Measurements from ENCODE around the gene ACBD3. TPM values are rescaled to one million over a fixed set of nuclear protein-coding genes. Genes with fewer than 3 reads are reported as not detected.

ACBD3 gene
- total RNA-seq, 1 donor from 2014 or later, result 58.2 TPM

DNA sequence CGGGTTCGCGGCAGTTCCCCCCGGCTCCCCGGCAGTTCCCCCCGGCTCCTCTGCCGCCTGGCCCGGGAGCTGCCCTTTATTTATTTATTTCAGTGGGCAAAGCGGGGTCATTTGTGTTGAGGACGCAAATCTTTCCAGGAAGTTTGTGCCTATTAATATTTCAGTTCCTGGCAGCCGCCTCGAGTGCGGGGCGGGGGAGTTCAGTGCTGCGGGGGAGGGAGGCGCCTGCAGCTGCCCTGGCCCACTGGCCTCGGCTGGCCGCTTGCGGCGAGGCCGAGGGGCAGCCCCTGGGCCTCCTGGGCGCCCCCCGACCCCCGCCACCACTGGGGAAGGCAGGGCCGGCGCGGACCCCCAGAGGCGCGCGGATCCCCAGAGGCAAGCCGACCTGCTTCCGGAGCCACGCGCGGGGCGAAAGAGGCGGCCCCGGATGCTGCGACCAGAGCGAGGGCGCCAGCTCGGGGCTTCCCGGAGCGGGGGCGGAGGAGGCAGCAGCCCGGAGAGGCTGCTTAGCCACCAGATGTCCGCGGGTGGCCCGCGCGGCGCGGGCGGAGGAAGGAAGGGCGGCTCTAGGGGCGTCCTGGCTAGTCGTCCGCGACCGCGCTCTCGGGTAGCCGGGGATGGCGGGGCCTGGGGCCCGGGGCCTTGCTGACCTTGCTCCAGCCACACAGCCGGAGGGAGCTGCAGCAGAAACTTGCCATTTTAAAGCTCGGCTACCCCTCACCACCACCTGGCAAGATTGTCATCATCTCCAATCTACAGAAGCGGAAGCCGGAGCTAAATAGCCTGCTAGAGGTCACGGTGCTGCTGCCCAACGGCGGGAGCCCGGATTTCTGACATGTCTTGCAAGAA is 76.1 kb downstream of the ACBD3 start:
- Histone ChIP-seq H3K27me3 (ENCODE audit: control insufficient read depth, insufficient read depth, low read length) (no peaks in the 10 kb centered on the region), H3K4me3 (ENCODE audit: low read depth, low read length) (peak overlapping the region; percentile 50), H3K36me3 (ENCODE audit: control insufficient read depth, insufficient read depth, low read length) (no peaks in the 10 kb centered on the region)
- no peak for TF ChIP-seq CTCF (IDR thresholded peaks at IDR 0.05; ENCODE audit: insufficient read depth, low read length, severe bottlenecking)
- no peak for FAIRE-seq
- no peak for DNase-seq (ENCODE audit: low read depth)

GRCh38 chr1:226109829-226110248 is 76.7 kb downstream of the ACBD3 start:
- no peak for TF ChIP-seq CTCF (IDR thresholded peaks at IDR 0.05; ENCODE audit: insufficient read depth, low read length, severe bottlenecking)
- Histone ChIP-seq H3K4me3 (ENCODE audit: low read depth, low read length) (peak overlapping the region; percentile 50), H3K36me3 (ENCODE audit: control insufficient read depth, insufficient read depth, low read length) (no peaks in the 10 kb centered on the region), H3K27me3 (ENCODE audit: control insufficient read depth, insufficient read depth, low read length) (no peaks in the 10 kb centered on the region)
- DNase-seq (ENCODE audit: low read depth) (peak; percentile 64), FAIRE-seq (no peak)

GRCh38 chr1:226108935-226109828 is 77.4 kb downstream of the ACBD3 start:
- DNase-seq (ENCODE audit: low read depth), result no peak
- no peak for TF ChIP-seq CTCF (IDR thresholded peaks at IDR 0.05; ENCODE audit: insufficient read depth, low read length, severe bottlenecking)
- no peak for FAIRE-seq
- peak overlapping the region; percentile 50 for H3K4me3 ChIP-seq (ENCODE audit: low read depth, low read length)
- no peaks in the 10 kb centered on the region for H3K36me3 ChIP-seq (ENCODE audit: control insufficient read depth, insufficient read depth, low read length)
- H3K27me3 ChIP-seq (ENCODE audit: control insufficient read depth, insufficient read depth, low read length), result no peaks in the 10 kb centered on the region

GRCh38 chr1:226107471-226108460 is 78.8 kb downstream of the ACBD3 start:
- Histone ChIP-seq H3K36me3 (ENCODE audit: control insufficient read depth, insufficient read depth, low read length) (no peaks in the 10 kb centered on the region), H3K27me3 (ENCODE audit: control insufficient read depth, insufficient read depth, low read length) (no peaks in the 10 kb centered on the region), H3K4me3 (ENCODE audit: low read depth, low read length) (no peak overlapping the region)
- TF ChIP-seq CTCF (IDR thresholded peaks at IDR 0.05; ENCODE audit: insufficient read depth, low read length, severe bottlenecking), result no peak
- FAIRE-seq (no peak), DNase-seq (ENCODE audit: low read depth) (no peak)

GRCh38 chr1:226104671-226105121 is 81.8 kb downstream of the ACBD3 start:
- no peak overlapping the region for H3K4me3 ChIP-seq (ENCODE audit: low read depth, low read length)
- no peaks in the 10 kb centered on the region for H3K27me3 ChIP-seq (ENCODE audit: control insufficient read depth, insufficient read depth, low read length)
- DNase-seq (ENCODE audit: low read depth), result peak; percentile 72
- FAIRE-seq, result no peak
- TF ChIP-seq CTCF (IDR thresholded peaks at IDR 0.05; ENCODE audit: insufficient read depth, low read length, severe bottlenecking), result no peak
- H3K36me3 ChIP-seq (ENCODE audit: control insufficient read depth, insufficient read depth, low read length), result no peaks in the 10 kb centered on the region

Measured in bronchial epithelial cell (primary cell).